NOMO-1 treated with dmso at 0.1 percent for 144 hours (cell line): ENCODE data around the gene DDR2.
"Not testable (repeated sequence)": the region's sequence is repeated elsewhere in the genome, so short reads cannot be mapped to it uniquely, and the experiment has no call there.

Source experiments
- DNase-seq: peaks from one replicate; lab custom pipeline; 2025; ENCODE audit not compliant: unreplicated experiment; lab: John Stamatoyannopoulos, UW

DDR2 gene

DNA sequence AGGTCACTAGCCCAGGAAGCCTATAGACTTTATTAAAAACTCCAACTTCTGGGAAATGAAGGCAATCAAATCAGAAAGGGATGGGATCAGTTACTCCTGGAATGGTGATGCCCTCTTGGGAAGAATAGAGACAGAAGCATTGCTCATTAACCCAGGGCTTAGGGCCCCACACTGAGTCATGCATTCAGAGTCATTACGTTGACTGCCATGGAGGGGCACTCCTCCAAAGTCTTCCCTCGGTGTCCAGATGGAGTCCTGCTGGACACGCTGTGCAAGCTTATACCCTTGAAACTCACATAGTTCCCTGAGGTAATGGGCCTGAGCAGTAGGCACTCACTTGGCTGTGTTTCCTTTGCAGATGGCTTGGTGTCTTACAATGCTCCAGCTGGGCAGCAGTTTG lies 123.0 kb downstream of the DDR2 start:
- DNase-seq, result no peak

GRCh38 chr1:162756523-162756922 lies 124.3 kb downstream of the DDR2 start:
- DNase-seq, result no peak

DNA sequence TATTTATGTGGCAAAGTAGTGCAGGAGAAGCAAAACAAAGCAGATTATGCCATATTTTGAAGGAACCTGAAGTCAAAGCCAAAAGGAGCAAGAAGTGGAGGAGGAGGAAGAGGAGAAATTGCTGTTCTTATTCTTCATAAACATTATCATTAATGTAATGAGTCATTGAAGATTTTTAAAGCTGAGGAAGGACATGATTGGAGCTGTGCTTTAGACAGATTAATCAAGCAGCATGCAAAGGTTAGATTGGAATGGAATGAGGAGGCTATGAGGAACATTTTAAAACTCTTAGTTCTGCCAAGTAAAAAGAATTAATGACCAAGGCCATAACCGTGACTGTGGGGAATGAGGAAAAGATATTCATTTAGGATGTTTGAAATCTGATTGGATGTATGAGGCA lies 125.2 kb downstream of the DDR2 start:
- DNase-seq, result no peak

GRCh38 chr1:162765788-162766187 lies 133.5 kb downstream of the DDR2 start:
- no peak for DNase-seq

- DNase-seq, result no peak
These were observed 140.4 kb downstream of the DDR2 start for GRCh38 chr1:162772571-162773154.

DNA sequence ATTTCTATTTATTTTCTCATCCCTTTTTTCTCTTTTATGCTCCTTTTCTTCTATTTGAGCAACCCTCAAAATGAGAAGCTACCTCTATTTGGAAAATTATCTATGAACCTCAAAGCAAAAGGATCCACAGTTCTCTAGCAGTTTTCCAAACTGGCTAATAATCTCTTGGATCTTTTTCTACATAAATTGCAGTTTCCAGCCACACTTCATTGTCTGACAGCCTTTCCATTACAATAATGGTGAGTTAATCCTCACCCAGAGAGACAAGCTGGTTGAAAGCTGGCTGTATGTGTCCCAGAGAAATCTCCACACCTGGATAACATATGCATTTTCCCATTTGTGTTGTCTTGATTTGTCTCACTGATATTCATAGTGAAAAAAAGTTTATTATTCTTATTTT lies 141.7 kb downstream of the DDR2 start:
- DNase-seq, result no peak

DNA sequence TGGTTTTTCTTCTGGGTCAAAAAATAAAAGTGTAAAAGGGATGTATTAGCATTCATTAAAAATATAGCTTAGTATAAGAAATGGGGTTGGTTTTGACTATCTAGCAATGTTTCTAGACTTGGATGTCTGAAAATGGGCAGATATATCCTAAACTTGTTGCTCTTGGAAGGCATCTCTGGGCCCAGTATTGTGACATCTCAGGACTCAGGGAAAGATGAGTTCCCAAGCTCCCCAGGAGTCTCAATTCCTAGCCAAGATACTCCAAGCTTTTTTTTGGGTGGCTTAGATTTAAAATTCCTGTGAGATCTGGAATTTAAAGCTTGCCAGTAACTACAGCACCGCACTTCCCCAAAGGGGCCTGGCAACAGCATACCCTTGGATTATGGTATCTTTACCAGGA lies 146.8 kb downstream of the DDR2 start:
- no peak for DNase-seq

- DNase-seq, result no peak
These were observed 150.4 kb downstream of the DDR2 start for GRCh38 chr1:162782671-162783070.

DNA sequence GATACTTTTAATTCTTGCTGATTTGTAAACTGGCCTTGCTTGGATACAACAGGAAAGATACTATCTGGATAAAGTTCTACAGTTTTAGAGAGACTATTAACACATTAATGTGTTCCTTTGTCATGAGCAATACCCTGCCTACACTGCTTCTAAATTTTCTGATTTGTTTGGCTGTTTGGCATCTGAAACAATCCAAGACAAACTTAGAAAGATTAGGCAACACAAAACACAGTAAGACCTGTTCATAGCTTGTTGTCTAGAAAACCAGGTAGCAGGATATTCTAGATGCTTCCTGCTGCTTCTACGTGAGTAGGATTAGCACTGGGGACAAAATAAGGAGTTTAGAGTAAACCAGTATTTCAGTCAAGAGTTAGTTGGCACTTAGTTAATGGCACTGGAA lies 152.7 kb downstream of the DDR2 start:
- DNase-seq, result not testable (repeated sequence)

- DNase-seq, result not testable (repeated sequence)
These were observed 156.5 kb downstream of the DDR2 start for GRCh38 chr1:162788783-162789182.

DNA sequence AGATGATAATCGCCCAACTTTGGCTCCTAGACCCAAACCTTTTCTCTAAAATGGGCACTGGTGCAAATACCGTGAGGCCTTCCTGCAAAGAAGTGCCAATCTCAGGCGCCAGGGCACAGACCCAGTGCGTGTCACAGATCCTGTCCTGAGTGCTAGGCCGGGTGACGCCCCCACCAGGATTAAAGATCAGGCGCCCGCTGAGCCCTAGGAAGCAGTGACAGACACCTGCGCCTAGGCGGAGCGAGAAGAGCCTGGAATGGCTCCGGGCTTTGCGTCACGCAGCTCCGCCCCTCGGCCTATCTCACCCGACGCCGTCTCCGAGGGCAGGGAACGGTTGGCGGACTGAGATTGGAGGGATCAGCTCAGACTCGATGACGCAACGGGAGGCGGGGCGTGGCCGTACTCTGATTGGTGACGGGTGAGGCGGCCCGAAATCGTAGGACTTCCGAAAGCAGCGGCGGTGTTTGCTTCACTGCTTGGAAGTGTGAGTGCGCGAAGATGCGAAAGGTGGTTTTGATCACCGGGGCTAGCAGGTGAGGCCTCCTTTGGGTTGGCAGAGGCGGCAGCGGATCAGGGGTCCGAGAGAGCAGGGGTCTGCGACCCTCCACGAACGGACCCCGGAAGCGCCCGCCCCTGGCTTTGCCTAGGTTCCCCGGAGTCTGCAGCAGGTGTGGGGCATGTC lies 158.2 kb downstream of the DDR2 start, which contains the start of gene HSD17B7:
TSS of gene HSD17B7 (plus strand) at position 400 of the 682 bp plus-strand sequence. CDS start at position 499, 99 bp downstream.
- peak; percentile 85 for DNase-seq

DNA sequence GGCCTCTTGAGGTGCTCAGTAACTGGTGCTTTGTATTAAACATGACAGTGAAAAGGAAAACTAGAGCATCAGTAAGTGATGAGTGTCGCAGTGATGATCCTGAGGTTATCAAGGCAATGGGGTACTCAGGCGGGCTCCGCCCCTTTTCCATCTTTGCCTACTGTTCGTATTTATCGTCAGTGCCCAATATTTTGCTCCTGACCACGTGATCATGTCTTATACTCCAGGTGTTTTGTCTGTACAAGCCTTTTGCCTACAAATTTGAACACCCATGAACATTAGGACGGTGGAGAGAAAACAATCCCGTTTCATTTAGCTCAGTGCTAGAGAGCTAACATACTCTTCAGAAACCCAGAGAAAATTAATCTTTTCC lies 158.7 kb downstream of the DDR2 start:
- not testable (repeated sequence) for DNase-seq

DNA sequence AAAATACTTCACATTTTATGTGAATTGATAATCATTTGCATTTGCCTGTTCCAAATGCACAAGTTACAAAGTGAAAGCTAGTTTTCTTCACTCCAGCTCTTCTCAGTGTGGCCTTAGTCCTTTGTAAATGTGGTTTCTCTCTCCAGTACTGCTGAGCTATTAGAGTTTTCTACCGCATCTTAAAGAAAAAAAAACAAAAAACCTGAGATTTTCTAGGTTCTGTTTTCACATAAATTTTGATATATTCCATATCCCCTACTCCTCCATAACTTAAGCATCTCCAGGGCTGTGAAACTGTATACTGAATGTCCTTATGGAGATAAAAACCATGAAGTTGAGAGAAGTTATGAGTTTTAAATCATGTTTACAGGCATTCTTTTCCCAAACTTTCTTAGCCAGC lies 162.0 kb downstream of the DDR2 start:
- DNase-seq, result not testable (repeated sequence)

- not testable (repeated sequence) for DNase-seq
These were observed 164.5 kb downstream of the DDR2 start for GRCh38 chr1:162796617-162797279.

- DNase-seq, result not testable (repeated sequence)
These were observed 167.9 kb downstream of the DDR2 start for GRCh38 chr1:162799995-162800830.

GRCh38 chr1:162807503-162807902 lies 175.2 kb downstream of the DDR2 start:
- not testable (repeated sequence) for DNase-seq

DNA sequence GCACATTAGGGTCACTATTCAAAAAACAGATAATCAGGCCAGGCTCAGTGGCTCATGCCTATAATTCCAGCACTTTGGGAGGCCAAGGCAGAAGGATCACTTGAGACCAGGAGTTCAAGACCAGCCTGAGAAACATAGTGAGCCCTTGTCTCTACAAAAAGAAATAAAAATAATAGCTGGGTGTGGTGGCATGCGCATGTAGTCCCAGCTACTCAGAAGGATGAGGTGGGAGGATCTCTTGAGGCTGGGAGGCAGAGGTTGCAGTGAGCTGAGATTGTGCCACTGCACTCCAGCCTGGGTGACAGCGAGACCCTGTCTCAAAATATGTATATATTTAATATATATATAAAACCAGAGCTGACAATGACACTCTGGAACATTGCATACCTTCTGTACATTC lies 180.1 kb downstream of the DDR2 start:
- DNase-seq, result not testable (repeated sequence)

DNA sequence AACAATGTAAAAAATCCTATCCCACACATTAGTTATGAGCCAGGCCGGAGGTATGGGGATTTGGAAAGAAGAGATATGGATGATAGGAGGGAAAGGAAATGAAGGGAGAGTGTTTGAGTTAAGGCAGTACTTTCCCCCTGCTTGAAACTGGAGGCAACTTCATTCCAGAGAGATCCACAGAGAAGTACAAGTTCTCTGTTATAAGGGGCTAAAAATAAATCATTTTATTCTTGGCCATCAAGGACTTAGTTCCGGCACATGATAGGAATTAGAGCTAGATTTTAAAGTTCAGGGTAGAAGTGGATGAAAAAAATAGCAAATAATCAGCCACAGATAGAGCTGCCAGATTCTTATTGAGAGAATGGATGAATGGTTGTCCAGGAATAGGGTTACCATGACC lies 185.9 kb downstream of the DDR2 start:
- not testable (repeated sequence) for DNase-seq

DNA sequence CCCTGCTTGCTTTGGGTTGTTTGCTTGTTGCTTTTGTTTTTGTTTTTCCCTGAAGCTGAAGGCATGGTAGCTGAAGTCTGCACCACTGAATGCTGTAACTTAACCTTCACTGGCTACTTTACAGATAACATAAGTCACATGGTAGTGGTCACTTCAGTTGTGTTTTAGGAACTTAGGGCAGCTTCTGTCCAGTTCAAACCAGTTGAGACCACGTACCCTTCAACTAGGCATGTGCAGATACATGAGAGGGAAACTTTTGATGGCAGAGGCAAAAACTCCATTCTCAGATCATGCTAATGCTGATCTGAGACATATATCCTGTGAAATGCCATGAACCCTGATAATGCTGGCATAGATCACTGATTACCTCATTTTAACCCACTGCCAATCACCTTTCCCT lies 186.4 kb downstream of the DDR2 start:
- DNase-seq, result not testable (repeated sequence)

DNA sequence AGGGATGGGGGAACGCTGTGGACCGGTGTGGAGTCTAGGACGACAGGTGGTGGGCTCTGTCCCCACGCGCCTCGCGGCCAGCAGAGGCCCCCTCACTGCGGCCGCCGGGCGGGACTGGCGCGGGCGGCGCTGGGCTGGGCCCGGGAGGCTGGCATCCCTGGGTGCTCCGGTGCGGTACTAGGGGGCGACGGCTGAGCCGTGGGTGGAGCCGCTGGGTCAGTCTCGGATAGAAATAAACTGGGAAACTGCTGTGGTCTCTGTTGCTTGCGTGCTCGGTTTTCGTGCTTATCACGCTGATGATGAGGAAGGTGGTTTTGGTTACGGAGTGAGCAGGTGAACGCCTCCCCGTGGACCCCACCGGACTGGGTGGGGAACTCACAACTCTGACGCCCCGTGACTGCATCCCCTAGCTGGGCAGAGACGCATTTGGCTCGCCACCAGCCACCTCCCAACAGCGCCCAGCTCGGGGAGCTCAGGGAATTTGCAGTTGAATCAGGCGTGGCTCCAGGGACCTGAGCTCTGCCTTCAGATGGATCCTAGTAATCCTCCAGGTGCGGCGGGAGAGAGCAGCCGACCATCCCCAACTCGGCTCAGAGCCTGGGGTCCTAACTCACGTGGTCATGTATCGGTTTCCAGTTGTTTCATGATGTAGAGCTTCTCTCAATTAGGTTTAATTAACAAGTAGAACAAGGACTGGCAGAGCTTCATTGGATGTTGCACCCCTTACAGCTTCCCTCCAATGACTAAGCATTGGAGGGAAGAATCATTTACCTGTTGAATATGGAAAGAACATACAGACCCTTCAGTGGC lies 190.3 kb downstream of the DDR2 start:
- DNase-seq, result no peak

DNA sequence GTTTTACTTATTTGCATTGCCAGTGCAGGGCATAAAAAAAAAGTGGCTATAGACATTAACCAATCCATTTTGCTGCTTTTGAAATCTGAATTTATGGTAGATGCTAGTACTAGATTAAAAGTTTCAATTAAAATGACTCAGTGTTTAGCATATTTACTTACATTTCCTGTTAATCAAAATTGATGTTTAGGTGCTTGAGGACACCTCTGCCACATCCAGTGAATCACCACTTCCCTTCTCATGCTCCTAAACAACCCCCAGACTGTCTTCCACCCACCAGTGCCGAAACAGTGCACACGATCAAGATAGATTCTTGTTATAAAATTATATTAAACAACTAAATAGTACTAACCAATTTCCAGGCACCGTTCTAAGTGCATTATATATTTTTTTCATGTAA lies 191.0 kb downstream of the DDR2 start:
- no peak for DNase-seq
